Neural cell (in vitro differentiated cells): ENCODE data around the gene IL3RA. TPM values are rescaled to one million over a fixed set of nuclear protein-coding genes. Genes with fewer than 3 reads are reported as not detected.

Experiments
- H2AFZ ChIP-seq: fragments of 200-600, 300-800 bp; sonication (generic), shearing (Covaris generic); 2 replicates; pipeline ENCODE4 v1.6.0; 2014; ENCODE audit warnings: low read depth, mild to moderate bottlenecking, antibody characterized with exemption, low read length, moderate library complexity
- H3F3A ChIP-seq: fragments of 200-600 bp; shearing (Covaris generic); 2 replicates; pipeline ENCODE4 v1.6.1; 2016; ENCODE audit warnings: mild to moderate bottlenecking, moderate library complexity, mixed read lengths, antibody characterized with exemption, low read length; ENCODE audit not compliant: insufficient read depth, poor library complexity, severe bottlenecking
- H3K27ac ChIP-seq: fragments of 200-600, 300-800 bp; sonication (generic), shearing (Covaris generic); 2 replicates; pipeline ENCODE4 v1.5.1; 2014; ENCODE audit warnings: mild to moderate bottlenecking, low read length, moderate library complexity
- H3K27me3 ChIP-seq: fragments of 300-800, 200-600 bp; sonication (generic), shearing (Covaris generic); 2 replicates; pipeline ENCODE4 v1.6.0; 2014; ENCODE audit warnings: mild to moderate bottlenecking, low read depth, low read length, moderate library complexity; ENCODE audit not compliant: insufficient read depth
- H3K36me3 ChIP-seq: fragments of 300-800, 200-600 bp; sonication (generic), shearing (Covaris generic); 2 replicates; pipeline ENCODE4 v1.5.1; 2014; ENCODE audit warnings: mild to moderate bottlenecking, antibody characterized with exemption, low read length, moderate library complexity; ENCODE audit not compliant: insufficient read depth
- H3K4me2 ChIP-seq: fragments of 300-800, 200-600 bp; sonication (generic), shearing (Covaris generic); 2 replicates; pipeline ENCODE4 v1.6.0; 2014; ENCODE audit warnings: mild to moderate bottlenecking, low read length
- H3K4me3 ChIP-seq: fragments of 300-800, 200-600 bp; sonication (generic), shearing (Covaris generic); 2 replicates; pipeline ENCODE4 v1.5.1; 2014; ENCODE audit warnings: mild to moderate bottlenecking, low read length, moderate library complexity
- H3K79me2 ChIP-seq: fragments of 200-600 bp; shearing (Covaris generic); replicated peaks from 2 replicates; pipeline ENCODE4 v1.6.0; 2014; ENCODE audit warnings: mild to moderate bottlenecking, low read length, moderate library complexity; ENCODE audit not compliant: insufficient read depth
- H3K9ac ChIP-seq: fragments of 300-800, 200-600 bp; sonication (generic), shearing (Covaris generic); 2 replicates; pipeline ENCODE4 v1.6.1; 2016; ENCODE audit warnings: mild to moderate bottlenecking, low read length, mixed read lengths
- H3K9me2 ChIP-seq: fragments of 200-600 bp; shearing (Covaris generic); 2 replicates; pipeline ENCODE4 v1.6.1; 2016; ENCODE audit warnings: mild to moderate bottlenecking, low read length, mixed read lengths; ENCODE audit not compliant: insufficient read depth
- H3K9me3 ChIP-seq: fragments of 200-600, 300-800 bp; sonication (generic), shearing (Covaris generic); 2 replicates; pipeline ENCODE4 v1.6.1; 2016; ENCODE audit warnings: mild to moderate bottlenecking, mixed run types, low read length, moderate library complexity, mixed read lengths
- H4K20me1 ChIP-seq: fragments of 200-600 bp; shearing (Covaris generic); 2 replicates; pipeline ENCODE4 v1.6.1; 2016; ENCODE audit warnings: mild to moderate bottlenecking, mixed run types; ENCODE audit not compliant: insufficient read depth
- CTCF ChIP-seq: fragments of 450-650 bp; IDR thresholded peaks from 2 replicates; pipeline ENCODE4 v1.5.1; 2014; ENCODE audit warnings: antibody characterized with exemption, mild to moderate bottlenecking, moderate library complexity; ENCODE audit not compliant: poor library complexity, severe bottlenecking
- EP300 ChIP-seq: fragments of 450-650 bp; conservative IDR thresholded peaks from 2 replicates; pipeline ENCODE4 v1.6.1; 2014; ENCODE audit warnings: antibody characterized with exemption, mild to moderate bottlenecking, moderate library complexity; ENCODE audit not compliant: poor library complexity, severe bottlenecking
- EZH2 ChIP-seq: fragments of 200-600, 300-800 bp; shearing (Covaris generic), sonication (generic); IDR thresholded peaks from 2 replicates; pipeline ENCODE4 v1.6.1; 2014; ENCODE audit warnings: antibody characterized with exemption, low read length, borderline replicate concordance, mild to moderate bottlenecking; ENCODE audit not compliant: insufficient read depth, poor library complexity, severe bottlenecking
- MXI1 ChIP-seq: fragments of 450-650 bp; conservative IDR thresholded peaks from 2 replicates; pipeline ENCODE4 v1.6.1; 2014; ENCODE audit warnings: antibody characterized with exemption, mild to moderate bottlenecking; ENCODE audit not compliant: poor library complexity, severe bottlenecking
- POLR2AphosphoS5 ChIP-seq: IDR thresholded peaks from 2 replicates; pipeline ENCODE4 v1.6.1; 2012
- RAD21 ChIP-seq: fragments of 450-650 bp; conservative IDR thresholded peaks from 2 replicates; pipeline ENCODE4 v1.6.1; 2014; ENCODE audit warnings: antibody characterized with exemption, mild to moderate bottlenecking, moderate library complexity
- REST ChIP-seq: IDR thresholded peaks from 2 replicates; pipeline ENCODE4 v1.6.1; 2012; ENCODE audit warnings: borderline replicate concordance
- SMC3 ChIP-seq: fragments of 450-650 bp; conservative IDR thresholded peaks from 2 replicates; pipeline ENCODE4 v1.6.1; 2014; ENCODE audit warnings: antibody characterized with exemption, mild to moderate bottlenecking, moderate library complexity; ENCODE audit not compliant: poor library complexity
- TAF1 ChIP-seq: IDR thresholded peaks from 2 replicates; pipeline ENCODE4 v1.6.1; 2012; ENCODE audit warnings: low read depth
- polyA plus RNA-seq: library from polyadenylated mRNA; depleted of rRNA; stranded (reverse); fragments of >200 nt; gene quantifications from 2 replicates; pipeline ENCODE4 v1.2.3, GENCODE V29; 2014

IL3RA gene
- polyA plus RNA-seq, 1 donor from 2014 or later: not detected

- H3K4me2 ChIP-seq: no peak overlapping the region
- H3F3A ChIP-seq: no peaks in the 10 kb centered on the region
- no peak overlapping the region for H2AFZ ChIP-seq
- no peak overlapping the region for H3K27ac ChIP-seq
- no peaks in the 10 kb centered on the region for H3K9me2 ChIP-seq
- H3K9ac ChIP-seq: no peak overlapping the region
- peaks cover 17% of the 10 kb centered on the region for H3K36me3 ChIP-seq
- no peaks in the 10 kb centered on the region for H3K27me3 ChIP-seq
- no peak overlapping the region for H3K4me3 ChIP-seq
- no peak for TF ChIP-seq RAD21
- H4K20me1 ChIP-seq: no peaks in the 10 kb centered on the region
- no peaks in the 10 kb centered on the region for H3K9me3 ChIP-seq
- H3K79me2 ChIP-seq: no peaks in the 10 kb centered on the region
Measured at GRCh38 chrX:1407035-1407434, 70.5 kb downstream of the IL3RA start.

- Histone ChIP-seq H3K27ac (no peak overlapping the region), H4K20me1 (no peaks in the 10 kb centered on the region), H3K4me2 (no peak overlapping the region), H2AFZ (no peak overlapping the region), H3K27me3 (no peaks in the 10 kb centered on the region), H3F3A (no peaks in the 10 kb centered on the region), H3K9me2 (no peaks in the 10 kb centered on the region), H3K4me3 (no peak overlapping the region), H3K36me3 (peaks cover 6% of the 10 kb centered on the region), H3K9me3 (no peaks in the 10 kb centered on the region), H3K9ac (no peak overlapping the region), H3K79me2 (no peaks in the 10 kb centered on the region)
- TF ChIP-seq CTCF: no peak
- TF ChIP-seq REST: no peak
- no peak for TF ChIP-seq POLR2AphosphoS5
- TF ChIP-seq EZH2: no peak
- no peak for TF ChIP-seq RAD21
- TF ChIP-seq SMC3: no peak
- no peak for TF ChIP-seq TAF1
- TF ChIP-seq EP300: no peak
- TF ChIP-seq MXI1: no peak
Measured at GRCh38 chrX:1411326-1411725, 74.7 kb downstream of the IL3RA start.

GRCh38 chrX:1412551-1413161, 76.1 kb downstream of the IL3RA start:
- no peak for TF ChIP-seq REST
- TF ChIP-seq RAD21: no peak
- no peak for TF ChIP-seq CTCF
- no peak for TF ChIP-seq EZH2
- no peak for TF ChIP-seq SMC3
- TF ChIP-seq TAF1: no peak
- no peak for TF ChIP-seq MXI1
- TF ChIP-seq POLR2AphosphoS5: no peak
- TF ChIP-seq EP300: no peak

More at GRCh38 chrX:1412551-1413161, 76.1 kb downstream of the IL3RA start:
- no peaks in the 10 kb centered on the region for H3K27me3 ChIP-seq
- H3K4me2 ChIP-seq: no peak overlapping the region
- no peak overlapping the region for H3K9ac ChIP-seq
- H3K9me3 ChIP-seq: no peaks in the 10 kb centered on the region
- H4K20me1 ChIP-seq: no peaks in the 10 kb centered on the region
- H3K4me3 ChIP-seq: no peak overlapping the region
- H3K9me2 ChIP-seq: no peaks in the 10 kb centered on the region
- H3K36me3 ChIP-seq: no peaks in the 10 kb centered on the region
- no peaks in the 10 kb centered on the region for H3F3A ChIP-seq
- no peaks in the 10 kb centered on the region for H3K79me2 ChIP-seq
- H3K27ac ChIP-seq: no peak overlapping the region
- H2AFZ ChIP-seq: no peak overlapping the region
